GM12891 (cell line): ENCODE data around the gene TRIP6.

Experiments
- PAX5 ChIP-seq: IDR thresholded peaks from 2 replicates; pipeline ENCODE4 v1.6.1; 2011; ENCODE audit warnings: low read length, moderate library complexity, mild to moderate bottlenecking; ENCODE audit not compliant: insufficient read depth, severe bottlenecking
- POLR2A ChIP-seq: IDR thresholded peaks from 2 replicates; pipeline ENCODE4 v1.6.1; 2011; ENCODE audit warnings: low read depth, low read length, control low read depth
- POLR2AphosphoS5 ChIP-seq: IDR thresholded peaks from 2 replicates; pipeline ENCODE4 v1.6.1; 2011; ENCODE audit warnings: low read depth, low read length, control low read depth
- POU2F2 ChIP-seq: IDR thresholded peaks from 2 replicates; pipeline ENCODE4 v1.6.1; 2011; ENCODE audit warnings: low read depth, mild to moderate bottlenecking, control low read depth, low read length, moderate library complexity
- SPI1 ChIP-seq: IDR thresholded peaks from 2 replicates; pipeline ENCODE4 v1.6.1; 2011; ENCODE audit warnings: low read depth, low read length, control low read depth
- TAF1 ChIP-seq: IDR thresholded peaks from 2 replicates; pipeline ENCODE4 v1.6.1; 2011; ENCODE audit warnings: low read depth, low read length, control low read depth

- TF ChIP-seq POLR2A, result no peak
- TF ChIP-seq PAX5, result no peak
- no peak for TF ChIP-seq TAF1
- no peak for TF ChIP-seq POLR2AphosphoS5
- no peak for TF ChIP-seq SPI1
- TF ChIP-seq POU2F2, result no peak
Observed at GRCh38 chr7:100880645-100881044, 13.5 kb downstream of the TRIP6 start.
